Renal cortical epithelial cell (primary cell): ENCODE measurements around the gene BAIAP2. TPM values are rescaled to one million over a fixed set of nuclear protein-coding genes. Genes with fewer than 3 reads are reported as not detected.

Experiments used
- DNase-seq: peaks from one replicate; pipeline ENCODE4 v3.0.0-alpha.2; 2011; ENCODE audit warnings: low read depth
- total RNA-seq: library from RNA; depleted of rRNA; stranded (reverse); fragments of >200 nt; gene quantifications from 2 replicates; pipeline ENCODE4 v1.2.3, GENCODE V29; 2014

BAIAP2 gene
- total RNA-seq, 1 donor from 2014 or later: 55.2 TPM

DNA sequence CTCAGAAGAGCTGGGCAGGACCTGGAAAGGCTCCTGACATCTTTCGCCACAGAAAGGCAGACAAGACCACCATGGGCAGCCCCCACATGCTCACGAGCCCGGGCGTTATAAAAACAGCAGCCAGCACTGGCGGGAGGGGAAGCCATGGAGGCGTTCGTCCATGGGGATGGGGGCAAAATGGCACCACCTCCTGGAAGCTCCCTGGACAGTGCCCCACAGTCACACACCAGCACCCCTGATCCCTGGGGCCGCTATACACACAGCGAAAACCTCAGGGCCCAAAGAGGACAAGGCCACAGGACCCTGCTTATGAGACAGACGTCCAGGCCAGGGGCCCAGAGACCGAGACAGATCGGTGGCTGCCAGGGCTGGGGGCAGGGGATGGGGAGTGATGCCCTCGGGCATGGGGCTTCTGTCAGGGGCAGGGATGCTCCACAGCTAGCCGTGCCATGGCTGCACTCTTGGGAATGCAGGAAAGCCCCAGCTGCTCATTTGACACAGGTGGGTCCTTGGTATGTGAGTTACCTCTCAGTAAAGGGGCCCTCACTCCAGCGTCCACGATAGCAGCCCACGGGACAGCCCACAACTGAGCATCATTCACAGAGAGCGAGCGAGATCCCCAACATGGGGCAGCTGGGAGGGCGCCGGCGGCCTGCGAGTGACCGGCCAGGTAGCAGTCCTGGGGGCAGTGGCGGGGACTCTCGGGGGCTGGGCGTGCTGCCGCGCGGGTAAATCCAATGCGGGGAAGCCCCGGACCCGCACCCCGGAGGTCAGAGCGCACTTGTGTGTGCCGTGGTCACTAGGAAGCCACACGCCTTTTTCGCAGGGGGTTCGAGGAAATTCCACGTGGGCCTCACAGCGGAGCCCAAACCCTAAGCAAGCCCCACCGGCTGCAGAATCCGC, 124.0 kb downstream of the BAIAP2 start:
- DNase-seq: no peak

DNA sequence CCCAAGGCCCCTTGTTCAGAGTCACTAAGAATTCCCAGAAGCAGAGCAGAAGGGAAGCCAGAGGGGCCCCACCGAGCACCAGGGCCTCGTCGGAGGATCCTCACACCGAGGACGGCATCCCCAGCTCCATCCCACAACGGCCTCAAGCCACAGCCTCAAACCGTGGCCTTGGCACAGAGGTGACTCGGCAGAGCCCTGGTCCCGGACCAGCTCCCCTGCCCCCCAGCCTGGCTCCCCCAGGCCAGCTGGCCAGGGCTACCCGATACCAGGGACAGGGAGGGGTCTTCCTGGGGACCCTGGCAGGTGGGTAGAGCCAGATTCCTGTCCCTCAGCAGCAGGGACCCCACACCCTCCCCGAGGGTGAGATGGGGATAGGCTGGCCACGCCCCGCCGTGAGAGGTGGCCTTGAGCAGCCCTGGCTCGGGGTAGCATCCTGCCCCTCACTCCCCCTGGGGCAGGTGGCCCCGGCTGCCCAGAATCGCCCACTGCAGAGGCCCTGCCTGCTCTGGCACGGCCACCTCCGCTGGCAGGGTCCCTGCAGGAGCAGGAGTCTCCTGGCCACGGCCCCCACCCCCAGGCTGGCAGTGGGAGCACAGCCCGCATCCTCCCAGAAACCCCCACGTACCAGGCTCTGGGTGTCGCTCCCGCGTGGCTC, 124.8 kb downstream of the BAIAP2 start:
- no peak for DNase-seq

- no peak for DNase-seq
These were observed 125.4 kb downstream of the BAIAP2 start for GRCh38 chr17:81160306-81160705.

DNA sequence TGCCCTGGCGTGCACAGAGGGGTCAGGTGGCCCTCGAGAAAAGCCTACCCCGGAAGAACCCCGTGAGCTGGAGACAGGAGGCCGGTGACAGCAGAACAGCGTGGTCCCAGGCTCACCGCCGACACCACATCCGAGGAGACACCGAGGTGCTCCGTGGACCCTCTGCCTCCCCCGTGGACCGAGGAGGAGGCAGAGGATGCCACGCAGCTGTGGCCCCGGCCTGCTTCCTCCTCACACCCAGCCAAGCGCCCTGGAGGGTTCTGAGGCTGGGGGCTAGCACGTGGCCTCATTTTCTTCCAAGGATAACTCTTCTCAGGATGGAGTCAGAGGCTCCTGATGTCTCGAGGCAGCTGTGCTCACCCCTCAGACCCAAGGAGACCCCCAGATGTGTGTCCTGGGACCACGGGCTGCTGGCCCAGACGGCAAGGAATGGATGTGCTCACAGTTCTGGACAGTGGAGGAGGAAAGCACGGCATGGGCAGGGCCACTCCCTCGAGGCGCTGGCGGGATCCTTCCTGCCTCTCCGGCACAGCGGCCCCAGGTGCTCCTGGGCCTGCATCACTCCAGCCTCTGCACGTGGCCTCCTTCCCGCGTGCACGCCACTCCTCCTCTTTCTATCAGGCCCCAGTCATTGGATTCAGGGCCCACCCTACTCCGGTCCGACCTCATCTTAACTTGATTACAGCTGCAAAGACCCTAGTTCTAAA, 125.9 kb downstream of the BAIAP2 start:
- DNase-seq: no peak

GRCh38 chr17:81161536-81161935, 126.6 kb downstream of the BAIAP2 start:
- DNase-seq: no peak

DNA sequence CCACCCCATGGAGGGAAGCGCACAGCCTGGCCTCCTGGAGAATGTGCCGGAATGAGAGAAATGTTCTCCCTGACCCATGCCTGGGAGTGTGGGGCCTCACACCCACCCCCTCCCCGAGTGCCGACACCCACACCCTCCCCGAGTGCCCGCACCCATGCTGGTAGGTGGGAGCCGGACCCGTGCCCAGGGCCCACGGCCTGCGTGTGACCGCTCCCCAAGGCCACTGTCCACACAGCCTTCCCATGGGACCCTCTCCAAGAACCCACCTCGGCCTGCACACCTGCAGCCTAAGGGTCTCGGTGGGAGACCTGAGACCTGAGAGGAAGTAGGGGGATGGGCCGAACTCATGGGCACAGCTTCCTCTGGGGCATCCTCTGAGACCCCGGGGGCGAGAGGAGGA, 127.0 kb downstream of the BAIAP2 start:
- no peak for DNase-seq

- DNase-seq: no peak
These were observed 127.5 kb downstream of the BAIAP2 start for GRCh38 chr17:81162491-81162890.

GRCh38 chr17:81163051-81163695, 128.2 kb downstream of the BAIAP2 start:
- no peak for DNase-seq

DNA sequence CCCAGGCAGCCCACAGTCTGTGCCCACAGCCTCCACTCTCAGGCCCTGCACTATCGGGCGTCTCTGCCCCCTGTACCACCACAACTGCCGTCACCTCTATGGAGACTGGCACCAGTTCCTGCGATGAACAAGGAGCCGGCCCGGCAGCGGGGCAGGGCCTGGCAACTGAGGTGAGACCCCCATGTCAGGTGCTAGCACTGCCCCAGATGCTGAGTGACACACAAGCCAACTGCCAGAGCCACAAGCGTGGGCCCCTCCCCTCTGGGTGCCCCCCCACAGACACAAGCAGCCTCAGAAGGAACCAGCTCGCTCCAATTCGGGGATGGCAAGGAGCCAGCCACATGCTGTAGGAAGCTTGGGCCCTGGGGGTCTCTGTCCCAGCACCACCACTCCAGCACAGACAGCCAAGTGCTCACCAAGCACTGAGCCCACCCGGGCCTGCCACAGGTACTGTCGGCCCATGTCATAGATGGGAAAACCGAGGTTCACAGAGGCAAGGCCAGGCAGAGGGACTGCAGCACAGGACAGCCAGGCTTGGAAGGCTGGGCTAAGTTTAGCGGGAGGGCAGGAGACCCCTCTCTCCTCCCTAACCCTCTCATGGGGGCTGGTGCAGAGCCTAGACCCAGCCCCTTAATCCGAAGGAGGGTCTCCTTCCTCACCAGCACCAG, 128.9 kb downstream of the BAIAP2 start:
- DNase-seq: no peak

- no peak for DNase-seq
These were observed 129.7 kb downstream of the BAIAP2 start for GRCh38 chr17:81164371-81165245.

DNA sequence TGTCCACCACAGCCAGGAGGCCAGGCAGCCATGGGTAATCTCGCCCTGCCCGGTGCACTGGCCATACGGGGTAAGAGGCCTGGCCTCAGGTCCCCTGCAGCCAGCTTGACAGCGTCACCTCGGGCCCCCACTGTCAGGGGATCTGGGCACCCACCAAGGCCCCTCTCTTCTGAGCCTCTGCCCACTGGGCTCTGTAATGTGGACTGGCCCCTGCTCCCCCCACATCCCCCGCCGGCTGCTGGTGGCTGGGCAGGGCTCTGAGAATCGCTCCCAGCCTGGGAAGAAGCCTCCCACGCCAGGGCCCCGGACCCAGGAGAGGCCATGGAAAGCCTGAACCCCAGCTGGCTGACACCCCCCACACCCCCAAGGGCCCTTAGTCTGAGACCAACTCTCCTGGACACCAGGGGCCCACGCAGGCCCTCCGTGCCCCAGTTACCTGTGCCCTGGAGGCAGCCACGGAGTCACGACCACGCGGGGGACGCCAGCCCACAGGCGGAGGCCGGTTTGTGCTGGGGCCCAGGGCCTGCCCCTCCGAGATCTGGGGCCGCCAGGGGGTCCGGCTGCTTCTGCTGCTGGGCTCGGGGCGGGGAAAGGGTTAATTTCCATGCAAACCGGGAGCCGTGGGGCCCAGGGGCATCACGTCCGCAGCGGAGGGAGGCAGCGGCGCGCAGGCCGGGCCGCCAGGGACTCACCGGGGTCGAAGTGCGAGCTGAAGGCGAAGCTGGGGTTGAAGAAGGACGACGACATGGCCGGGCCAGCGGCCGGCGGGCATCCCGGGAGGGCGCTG, 130.5 kb downstream of the BAIAP2 start, which contains the start of gene PVALEF:
PVALEF (plus strand) TSS at position 262 of the 787 bp plus-strand sequence. CDS start 15,720 bp downstream, outside the sequence.
- DNase-seq: no peak

GRCh38 chr17:81166033-81166492, 131.1 kb downstream of the BAIAP2 start, which contains the start of gene AATK:
Gene AATK (minus strand): TSS chr17:81166221. CDS start chr17:81165992, 229 bp downstream.
- DNase-seq: no peak

Other genes with a start within 250 kb of the BAIAP2 start
- 9.4 and 17.5 TPM in 2 replicates for gene CHMP6, start 43.3 kb upstream of the BAIAP2 start, total RNA-seq
- not detected in 2 replicates for gene PVALEF, start 130.4 kb downstream of the BAIAP2 start, total RNA-seq
- 0.20 and 0.52 TPM in 2 replicates for gene AATK, start 131.1 kb downstream of the BAIAP2 start, total RNA-seq
- 9.6 and 10.7 TPM in 2 replicates for gene CEP131, start 187.8 kb downstream of the BAIAP2 start, total RNA-seq
- 9.4 and 14.0 TPM in 2 replicates for gene TEPSIN, start 203.9 kb downstream of the BAIAP2 start, total RNA-seq
- gene NDUFAF8, start 204.2 kb downstream of the BAIAP2 start, total RNA-seq: 24.7 and 40.5 TPM in 2 replicates